GM23338 (cell line): ENCODE measurements around the gene CLCN2. TPM values are rescaled to one million over a fixed set of nuclear protein-coding genes. Genes with fewer than 3 reads are reported as not detected.

ENCODE experiments used
- ATAC-seq: fragments of 200-7000 bp; cut with Tn5 transposase; 3 replicates; pipeline ENCODE4 v1.9.1; 2020
- DNase-seq: peaks from one replicate; pipeline ENCODE4 v3.0.0-alpha.2; 2015; ENCODE audit warnings: low spot score
- H2AFZ ChIP-seq: fragments of 200-600 bp; sonication (generic); 2 replicates; pipeline ENCODE4 v1.8.0; 2016; ENCODE audit warnings: antibody characterized with exemption, mild to moderate bottlenecking, moderate library complexity
- H3F3A ChIP-seq: fragments of 200-600 bp; sonication (generic); replicated peaks from 2 replicates; pipeline ENCODE4 v1.8.0; 2017; ENCODE audit warnings: antibody characterized with exemption, mixed run types, low read depth
- H3K27ac ChIP-seq: fragments of 200-600 bp; sonication (generic); 2 replicates; pipeline ENCODE4 v1.6.1; 2016; ENCODE audit warnings: low read depth
- H3K27me3 ChIP-seq: fragments of 200-600 bp; sonication (generic); 2 replicates; pipeline ENCODE4 v1.8.0; 2016; ENCODE audit warnings: mild to moderate bottlenecking, mixed run types, moderate library complexity; ENCODE audit not compliant: insufficient read depth
- H3K36me3 ChIP-seq: fragments of 200-600 bp; sonication (generic); 2 replicates; pipeline ENCODE4 v1.8.0; 2016; ENCODE audit warnings: mild to moderate bottlenecking; ENCODE audit not compliant: insufficient read depth
- H3K4me1 ChIP-seq: fragments of 200-600 bp; sonication (generic); 2 replicates; pipeline ENCODE4 v1.8.0; 2016; ENCODE audit warnings: mild to moderate bottlenecking, moderate library complexity; ENCODE audit not compliant: insufficient read depth
- H3K4me2 ChIP-seq: fragments of 200-600 bp; sonication (generic); 2 replicates; pipeline ENCODE4 v1.7.1; 2017; ENCODE audit warnings: mixed run types
- H3K4me3 ChIP-seq: fragments of 200-600 bp; sonication (generic); 2 replicates; pipeline ENCODE4 v1.6.1; 2016; ENCODE audit warnings: mixed run types
- H3K79me2 ChIP-seq: fragments of 200-600 bp; sonication (generic); replicated peaks from 2 replicates; pipeline ENCODE4 v1.8.0; 2017; ENCODE audit warnings: mild to moderate bottlenecking; ENCODE audit not compliant: insufficient read depth
- H3K9me2 ChIP-seq: fragments of 200-600 bp; sonication (generic); 2 replicates; pipeline ENCODE4 v1.8.0; 2017; ENCODE audit not compliant: insufficient read depth
- H4K20me1 ChIP-seq: fragments of 200-600 bp; sonication (generic); replicated peaks from 2 replicates; pipeline ENCODE4 v1.8.0; 2017; ENCODE audit warnings: mild to moderate bottlenecking; ENCODE audit not compliant: insufficient read depth
- H3K27ac Mint-ChIP-seq: 2 replicates; pipeline ENCODE4 v1.8.0; 2020; ENCODE audit warnings: inconsistent platforms, mild to moderate bottlenecking, moderate library complexity, mixed read lengths
- H3K27me3 Mint-ChIP-seq: 3 replicates; pipeline ENCODE4 v1.8.0; 2022; ENCODE audit warnings: low read depth, mild to moderate bottlenecking, moderate library complexity, mixed read lengths, inconsistent platforms; ENCODE audit not compliant: insufficient read depth, poor library complexity
- H3K36me3 Mint-ChIP-seq: 3 replicates; pipeline ENCODE4 v1.8.0; 2021; ENCODE audit warnings: low read depth, mild to moderate bottlenecking, inconsistent platforms, moderate library complexity, mixed read lengths
- H3K4me1 Mint-ChIP-seq: 3 replicates; pipeline ENCODE4 v1.8.0; 2020; ENCODE audit warnings: mild to moderate bottlenecking, inconsistent platforms, mixed read lengths
- H3K4me3 Mint-ChIP-seq: 3 replicates; pipeline ENCODE4 v1.8.0; 2021; ENCODE audit warnings: moderate library complexity, mild to moderate bottlenecking, inconsistent platforms, mixed read lengths
- H3K9me3 Mint-ChIP-seq: 3 replicates; pipeline ENCODE4 v1.8.0; 2020; ENCODE audit warnings: moderate library complexity, mild to moderate bottlenecking, inconsistent platforms, mixed read lengths
- CREB1 ChIP-seq: fragments of 250-450 bp; sonication (Bioruptor Pico); IDR thresholded peaks from 2 replicates; pipeline ENCODE4 v1.5.0; 2020; ENCODE audit warnings: low read depth, mild to moderate bottlenecking, moderate library complexity
- CTCF ChIP-seq, 2 experiments: fragments of 200-600 bp in 1 of 2; sonication (generic) in 1 of 2; conservative IDR thresholded peaks; 2 replicates each; pipeline versions ENCODE4 v1.5.1 to v1.6.1; 2016 to 2017; ENCODE audit warnings: antibody characterized with exemption in 2 of 2, low read depth in 2 of 2, mild to moderate bottlenecking in 2 of 2, moderate library complexity in 1 of 2
- EZH2 ChIP-seq: fragments of 200-600 bp; sonication (generic); IDR thresholded peaks from one replicate; pipeline ENCODE4 v1.8.0; 2017; ENCODE audit warnings: antibody characterized with exemption, mild to moderate bottlenecking, low read depth; ENCODE audit not compliant: unreplicated experiment
- EZH2phosphoT487 ChIP-seq: fragments of 200-600 bp; sonication (generic); IDR thresholded peaks from one replicate; pipeline ENCODE4 v1.8.1; 2018; ENCODE audit warnings: antibody characterized with exemption; ENCODE audit not compliant: unreplicated experiment
- JUNB ChIP-seq: IDR thresholded peaks from one replicate; pipeline ENCODE4 v1.6.1; 2016; ENCODE audit warnings: antibody characterized with exemption; ENCODE audit not compliant: unreplicated experiment
- NANOG ChIP-seq: IDR thresholded peaks from 2 replicates; pipeline ENCODE4 v1.6.1; 2016; ENCODE audit warnings: antibody characterized with exemption, borderline replicate concordance
- POLR2AphosphoS5 ChIP-seq: IDR thresholded peaks from 2 replicates; pipeline ENCODE4 v1.6.1; 2016; ENCODE audit warnings: antibody characterized with exemption, low read depth
- STAT1 ChIP-seq: IDR thresholded peaks from one replicate; pipeline ENCODE4 v1.6.1; 2016; ENCODE audit warnings: antibody characterized with exemption; ENCODE audit not compliant: unreplicated experiment
- ZNF114 ChIP-seq: fragments of 250-450 bp; sonication (Bioruptor Pico); IDR thresholded peaks from 2 replicates; pipeline ENCODE4 v1.5.0; 2020; ENCODE audit warnings: mild to moderate bottlenecking, moderate library complexity
- ZNF331 ChIP-seq: fragments of 250-450 bp; sonication (Bioruptor Pico); IDR thresholded peaks from 2 replicates; pipeline ENCODE4 v1.5.0; 2020; ENCODE audit warnings: low read depth, mild to moderate bottlenecking, moderate library complexity
- polyA plus RNA-seq: library from polyadenylated mRNA; unstranded; fragments of >200 nt; fragmentation: Nextera tagmentation; extraction: Ambion mirVana; gene quantifications from 2 replicates; pipeline ENCODE4 v1.2.1, GENCODE V29; 2016
- total RNA-seq: library from RNA; depleted of rRNA; stranded (reverse); fragments of >200 nt; shearing (Covaris generic); gene quantifications from 2 replicates; pipeline ENCODE4 v1.2.3, GENCODE V29; 2014
- TF ChIP-seq, protein P1 (sequence below): IDR thresholded peaks from one replicate; pipeline ENCODE4 v1.6.1; 2018; ENCODE audit warnings: antibody characterized with exemption; ENCODE audit not compliant: unreplicated experiment
- TF ChIP-seq, protein P2 (sequence below): fragments of 250-450 bp; sonication (Bioruptor Pico); IDR thresholded peaks from 2 replicates; pipeline ENCODE4 v1.5.0; 2020; ENCODE audit warnings: mild to moderate bottlenecking, moderate library complexity
- TF ChIP-seq, protein P3 (sequence below): IDR thresholded peaks from 2 replicates; pipeline ENCODE4 v1.6.1; 2016; ENCODE audit warnings: antibody characterized with exemption

CLCN2 gene
- total and polyA plus RNA-seq, 2 experiments from 2014 or later: 7.0 to 9.2 TPM

- peaks cover 91% of the 10 kb centered on the region for H3K36me3 ChIP-seq
- no peak overlapping the region for H3K27ac ChIP-seq
- DNase-seq: no peak
Observed at GRCh38 chr3:184325715-184326369, 35.6 kb downstream of the CLCN2 start.

More at GRCh38 chr3:184325715-184326369, 35.6 kb downstream of the CLCN2 start:
- Mint-ChIP-seq H3K36me3 (peaks cover 100% of the 10 kb centered on the region), H3K9me3 (no peaks in the 10 kb centered on the region), H3K4me1 (no peaks in the 10 kb centered on the region), H3K4me3 (no peak overlapping the region), H3K27me3 (peaks cover 22% of the 10 kb centered on the region), H3K27ac (no peak overlapping the region)
- no peaks in the 10 kb centered on the region for H3K9me2 ChIP-seq
- no peak for ATAC-seq
- peaks cover 58% of the 10 kb centered on the region for H4K20me1 ChIP-seq
- no peak overlapping the region for H3K4me3 ChIP-seq
- no peak overlapping the region for H3K4me2 ChIP-seq
- TF ChIP-seq, protein P1, sequence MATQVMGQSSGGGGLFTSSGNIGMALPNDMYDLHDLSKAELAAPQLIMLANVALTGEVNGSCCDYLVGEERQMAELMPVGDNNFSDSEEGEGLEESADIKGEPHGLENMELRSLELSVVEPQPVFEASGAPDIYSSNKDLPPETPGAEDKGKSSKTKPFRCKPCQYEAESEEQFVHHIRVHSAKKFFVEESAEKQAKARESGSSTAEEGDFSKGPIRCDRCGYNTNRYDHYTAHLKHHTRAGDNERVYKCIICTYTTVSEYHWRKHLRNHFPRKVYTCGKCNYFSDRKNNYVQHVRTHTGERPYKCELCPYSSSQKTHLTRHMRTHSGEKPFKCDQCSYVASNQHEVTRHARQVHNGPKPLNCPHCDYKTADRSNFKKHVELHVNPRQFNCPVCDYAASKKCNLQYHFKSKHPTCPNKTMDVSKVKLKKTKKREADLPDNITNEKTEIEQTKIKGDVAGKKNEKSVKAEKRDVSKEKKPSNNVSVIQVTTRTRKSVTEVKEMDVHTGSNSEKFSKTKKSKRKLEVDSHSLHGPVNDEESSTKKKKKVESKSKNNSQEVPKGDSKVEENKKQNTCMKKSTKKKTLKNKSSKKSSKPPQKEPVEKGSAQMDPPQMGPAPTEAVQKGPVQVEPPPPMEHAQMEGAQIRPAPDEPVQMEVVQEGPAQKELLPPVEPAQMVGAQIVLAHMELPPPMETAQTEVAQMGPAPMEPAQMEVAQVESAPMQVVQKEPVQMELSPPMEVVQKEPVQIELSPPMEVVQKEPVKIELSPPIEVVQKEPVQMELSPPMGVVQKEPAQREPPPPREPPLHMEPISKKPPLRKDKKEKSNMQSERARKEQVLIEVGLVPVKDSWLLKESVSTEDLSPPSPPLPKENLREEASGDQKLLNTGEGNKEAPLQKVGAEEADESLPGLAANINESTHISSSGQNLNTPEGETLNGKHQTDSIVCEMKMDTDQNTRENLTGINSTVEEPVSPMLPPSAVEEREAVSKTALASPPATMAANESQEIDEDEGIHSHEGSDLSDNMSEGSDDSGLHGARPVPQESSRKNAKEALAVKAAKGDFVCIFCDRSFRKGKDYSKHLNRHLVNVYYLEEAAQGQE: no peak
- no peak for TF ChIP-seq NANOG
- TF ChIP-seq ZNF114 (CRISPR knock-in tag): no peak
- TF ChIP-seq CTCF (conservative IDR thresholded peaks at IDR 0.05; ENCODE audit: low read depth in 2 of 2): no peak
- no peak for TF ChIP-seq EZH2phosphoT487
- TF ChIP-seq STAT1: no peak
- no peak for TF ChIP-seq EZH2
- no peak for TF ChIP-seq JUNB
- no peak for TF ChIP-seq ZNF331 (CRISPR knock-in tag)
- TF ChIP-seq CREB1: no peak
- TF ChIP-seq, protein P2, sequence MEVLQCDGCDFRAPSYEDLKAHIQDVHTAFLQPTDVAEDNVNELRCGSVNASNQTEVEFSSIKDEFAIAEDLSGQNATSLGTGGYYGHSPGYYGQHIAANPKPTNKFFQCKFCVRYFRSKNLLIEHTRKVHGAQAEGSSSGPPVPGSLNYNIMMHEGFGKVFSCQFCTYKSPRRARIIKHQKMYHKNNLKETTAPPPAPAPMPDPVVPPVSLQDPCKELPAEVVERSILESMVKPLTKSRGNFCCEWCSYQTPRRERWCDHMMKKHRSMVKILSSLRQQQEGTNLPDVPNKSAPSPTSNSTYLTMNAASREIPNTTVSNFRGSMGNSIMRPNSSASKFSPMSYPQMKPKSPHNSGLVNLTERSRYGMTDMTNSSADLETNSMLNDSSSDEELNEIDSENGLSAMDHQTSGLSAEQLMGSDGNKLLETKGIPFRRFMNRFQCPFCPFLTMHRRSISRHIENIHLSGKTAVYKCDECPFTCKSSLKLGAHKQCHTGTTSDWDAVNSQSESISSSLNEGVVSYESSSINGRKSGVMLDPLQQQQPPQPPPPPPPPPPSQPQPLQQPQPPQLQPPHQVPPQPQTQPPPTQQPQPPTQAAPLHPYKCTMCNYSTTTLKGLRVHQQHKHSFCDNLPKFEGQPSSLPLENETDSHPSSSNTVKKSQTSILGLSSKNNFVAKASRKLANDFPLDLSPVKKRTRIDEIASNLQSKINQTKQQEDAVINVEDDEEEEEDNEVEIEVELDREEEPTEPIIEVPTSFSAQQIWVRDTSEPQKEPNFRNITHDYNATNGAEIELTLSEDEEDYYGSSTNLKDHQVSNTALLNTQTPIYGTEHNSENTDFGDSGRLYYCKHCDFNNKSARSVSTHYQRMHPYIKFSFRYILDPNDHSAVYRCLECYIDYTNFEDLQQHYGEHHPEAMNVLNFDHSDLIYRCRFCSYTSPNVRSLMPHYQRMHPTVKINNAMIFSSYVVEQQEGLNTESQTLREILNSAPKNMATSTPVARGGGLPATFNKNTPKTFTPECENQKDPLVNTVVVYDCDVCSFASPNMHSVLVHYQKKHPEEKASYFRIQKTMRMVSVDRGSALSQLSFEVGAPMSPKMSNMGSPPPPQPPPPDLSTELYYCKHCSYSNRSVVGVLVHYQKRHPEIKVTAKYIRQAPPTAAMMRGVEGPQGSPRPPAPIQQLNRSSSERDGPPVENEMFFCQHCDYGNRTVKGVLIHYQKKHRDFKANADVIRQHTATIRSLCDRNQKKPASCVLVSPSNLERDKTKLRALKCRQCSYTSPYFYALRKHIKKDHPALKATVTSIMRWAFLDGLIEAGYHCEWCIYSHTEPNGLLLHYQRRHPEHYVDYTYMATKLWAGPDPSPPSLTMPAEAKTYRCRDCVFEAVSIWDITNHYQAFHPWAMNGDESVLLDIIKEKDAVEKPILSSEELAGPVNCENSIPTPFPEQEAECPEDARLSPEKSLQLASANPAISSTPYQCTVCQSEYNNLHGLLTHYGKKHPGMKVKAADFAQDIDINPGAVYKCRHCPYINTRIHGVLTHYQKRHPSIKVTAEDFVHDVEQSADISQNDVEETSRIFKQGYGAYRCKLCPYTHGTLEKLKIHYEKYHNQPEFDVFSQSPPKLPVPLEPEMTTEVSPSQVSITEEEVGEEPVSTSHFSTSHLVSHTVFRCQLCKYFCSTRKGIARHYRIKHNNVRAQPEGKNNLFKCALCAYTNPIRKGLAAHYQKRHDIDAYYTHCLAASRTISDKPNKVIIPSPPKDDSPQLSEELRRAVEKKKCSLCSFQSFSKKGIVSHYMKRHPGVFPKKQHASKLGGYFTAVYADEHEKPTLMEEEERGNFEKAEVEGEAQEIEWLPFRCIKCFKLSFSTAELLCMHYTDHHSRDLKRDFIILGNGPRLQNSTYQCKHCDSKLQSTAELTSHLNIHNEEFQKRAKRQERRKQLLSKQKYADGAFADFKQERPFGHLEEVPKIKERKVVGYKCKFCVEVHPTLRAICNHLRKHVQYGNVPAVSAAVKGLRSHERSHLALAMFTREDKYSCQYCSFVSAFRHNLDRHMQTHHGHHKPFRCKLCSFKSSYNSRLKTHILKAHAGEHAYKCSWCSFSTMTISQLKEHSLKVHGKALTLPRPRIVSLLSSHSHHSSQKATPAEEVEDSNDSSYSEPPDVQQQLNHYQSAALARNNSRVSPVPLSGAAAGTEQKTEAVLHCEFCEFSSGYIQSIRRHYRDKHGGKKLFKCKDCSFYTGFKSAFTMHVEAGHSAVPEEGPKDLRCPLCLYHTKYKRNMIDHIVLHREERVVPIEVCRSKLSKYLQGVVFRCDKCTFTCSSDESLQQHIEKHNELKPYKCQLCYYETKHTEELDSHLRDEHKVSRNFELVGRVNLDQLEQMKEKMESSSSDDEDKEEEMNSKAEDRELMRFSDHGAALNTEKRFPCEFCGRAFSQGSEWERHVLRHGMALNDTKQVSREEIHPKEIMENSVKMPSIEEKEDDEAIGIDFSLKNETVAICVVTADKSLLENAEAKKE (CRISPR knock-in tag): no peak
- TF ChIP-seq, protein P3, sequence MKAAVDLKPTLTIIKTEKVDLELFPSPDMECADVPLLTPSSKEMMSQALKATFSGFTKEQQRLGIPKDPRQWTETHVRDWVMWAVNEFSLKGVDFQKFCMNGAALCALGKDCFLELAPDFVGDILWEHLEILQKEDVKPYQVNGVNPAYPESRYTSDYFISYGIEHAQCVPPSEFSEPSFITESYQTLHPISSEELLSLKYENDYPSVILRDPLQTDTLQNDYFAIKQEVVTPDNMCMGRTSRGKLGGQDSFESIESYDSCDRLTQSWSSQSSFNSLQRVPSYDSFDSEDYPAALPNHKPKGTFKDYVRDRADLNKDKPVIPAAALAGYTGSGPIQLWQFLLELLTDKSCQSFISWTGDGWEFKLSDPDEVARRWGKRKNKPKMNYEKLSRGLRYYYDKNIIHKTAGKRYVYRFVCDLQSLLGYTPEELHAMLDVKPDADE: no peak
- no peak for TF ChIP-seq POLR2AphosphoS5
- H2AFZ ChIP-seq: no peak overlapping the region
- peaks cover 26% of the 10 kb centered on the region for H3F3A ChIP-seq
- no peaks in the 10 kb centered on the region for H3K27me3 ChIP-seq
- no peaks in the 10 kb centered on the region for H3K4me1 ChIP-seq
- peaks cover 62% of the 10 kb centered on the region for H3K79me2 ChIP-seq
